Astrocyte (in vitro differentiated cells and primary cell): Measurements from ENCODE around the gene ASPRV1.

ENCODE experiments used
- EZH2 ChIP-seq: IDR thresholded peaks from 2 replicates; pipeline ENCODE4 v1.6.1; 2012; ENCODE audit warnings: mild to moderate bottlenecking, low read length, inconsistent platforms; ENCODE audit not compliant: insufficient read depth
- TF ChIP-seq, protein P1 (sequence below): IDR thresholded peaks from 2 replicates; pipeline ENCODE4 v1.5.1; 2011; ENCODE audit warnings: low read depth, mild to moderate bottlenecking, inconsistent platforms, low read length, moderate library complexity; ENCODE audit not compliant: insufficient read depth

DNA sequence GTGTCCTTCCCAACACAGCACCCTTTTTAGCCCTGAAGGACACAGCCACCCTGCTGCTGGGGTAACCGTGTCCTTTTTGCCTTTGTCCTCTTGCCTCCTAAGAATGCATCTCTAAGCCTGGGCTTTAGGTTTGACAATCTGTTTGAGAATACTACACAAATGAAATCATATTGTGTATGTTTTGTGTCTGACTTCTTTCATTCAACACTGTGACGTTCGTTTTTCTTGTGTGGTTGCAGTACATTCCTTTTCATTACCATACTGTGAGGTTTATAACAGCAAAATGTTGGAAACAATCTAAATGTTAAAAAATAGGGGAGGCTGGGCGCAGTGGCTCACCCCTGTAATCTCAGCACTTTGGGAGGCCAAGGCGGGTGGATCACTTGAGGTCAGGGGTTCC, 11.2 kb downstream of the ASPRV1 start:
- TF ChIP-seq, protein P1, sequence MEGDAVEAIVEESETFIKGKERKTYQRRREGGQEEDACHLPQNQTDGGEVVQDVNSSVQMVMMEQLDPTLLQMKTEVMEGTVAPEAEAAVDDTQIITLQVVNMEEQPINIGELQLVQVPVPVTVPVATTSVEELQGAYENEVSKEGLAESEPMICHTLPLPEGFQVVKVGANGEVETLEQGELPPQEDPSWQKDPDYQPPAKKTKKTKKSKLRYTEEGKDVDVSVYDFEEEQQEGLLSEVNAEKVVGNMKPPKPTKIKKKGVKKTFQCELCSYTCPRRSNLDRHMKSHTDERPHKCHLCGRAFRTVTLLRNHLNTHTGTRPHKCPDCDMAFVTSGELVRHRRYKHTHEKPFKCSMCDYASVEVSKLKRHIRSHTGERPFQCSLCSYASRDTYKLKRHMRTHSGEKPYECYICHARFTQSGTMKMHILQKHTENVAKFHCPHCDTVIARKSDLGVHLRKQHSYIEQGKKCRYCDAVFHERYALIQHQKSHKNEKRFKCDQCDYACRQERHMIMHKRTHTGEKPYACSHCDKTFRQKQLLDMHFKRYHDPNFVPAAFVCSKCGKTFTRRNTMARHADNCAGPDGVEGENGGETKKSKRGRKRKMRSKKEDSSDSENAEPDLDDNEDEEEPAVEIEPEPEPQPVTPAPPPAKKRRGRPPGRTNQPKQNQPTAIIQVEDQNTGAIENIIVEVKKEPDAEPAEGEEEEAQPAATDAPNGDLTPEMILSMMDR: no peak
- no peak for TF ChIP-seq EZH2
